ENCODE measurements around the gene TMEM151B.

TMEM151B gene

DNA sequence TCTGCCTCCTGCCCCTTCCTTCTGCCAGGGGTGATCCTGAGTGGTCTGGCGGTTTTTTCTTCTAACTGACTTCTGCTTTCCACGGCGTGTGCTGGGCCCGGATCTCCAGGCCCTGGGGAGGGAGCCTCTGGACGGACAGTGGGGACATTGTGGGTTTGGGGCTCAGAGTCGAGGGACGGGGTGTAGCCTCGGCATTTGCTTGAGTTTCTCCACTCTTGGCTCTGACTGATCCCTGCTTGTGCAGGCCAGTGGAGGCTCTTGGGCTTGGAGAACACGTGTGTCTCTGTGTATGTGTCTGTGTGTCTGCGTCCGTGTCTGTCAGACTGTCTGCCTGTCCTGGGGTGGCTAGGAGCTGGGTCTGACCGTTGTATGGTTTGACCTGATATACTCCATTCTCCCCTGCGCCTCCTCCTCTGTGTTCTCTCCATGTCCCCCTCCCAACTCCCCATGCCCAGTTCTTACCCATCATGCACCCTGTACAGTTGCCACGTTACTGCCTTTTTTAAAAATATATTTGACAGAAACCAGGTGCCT is 36.6 kb upstream of the TMEM151B start:
- DNase-seq, result no peak

DNA sequence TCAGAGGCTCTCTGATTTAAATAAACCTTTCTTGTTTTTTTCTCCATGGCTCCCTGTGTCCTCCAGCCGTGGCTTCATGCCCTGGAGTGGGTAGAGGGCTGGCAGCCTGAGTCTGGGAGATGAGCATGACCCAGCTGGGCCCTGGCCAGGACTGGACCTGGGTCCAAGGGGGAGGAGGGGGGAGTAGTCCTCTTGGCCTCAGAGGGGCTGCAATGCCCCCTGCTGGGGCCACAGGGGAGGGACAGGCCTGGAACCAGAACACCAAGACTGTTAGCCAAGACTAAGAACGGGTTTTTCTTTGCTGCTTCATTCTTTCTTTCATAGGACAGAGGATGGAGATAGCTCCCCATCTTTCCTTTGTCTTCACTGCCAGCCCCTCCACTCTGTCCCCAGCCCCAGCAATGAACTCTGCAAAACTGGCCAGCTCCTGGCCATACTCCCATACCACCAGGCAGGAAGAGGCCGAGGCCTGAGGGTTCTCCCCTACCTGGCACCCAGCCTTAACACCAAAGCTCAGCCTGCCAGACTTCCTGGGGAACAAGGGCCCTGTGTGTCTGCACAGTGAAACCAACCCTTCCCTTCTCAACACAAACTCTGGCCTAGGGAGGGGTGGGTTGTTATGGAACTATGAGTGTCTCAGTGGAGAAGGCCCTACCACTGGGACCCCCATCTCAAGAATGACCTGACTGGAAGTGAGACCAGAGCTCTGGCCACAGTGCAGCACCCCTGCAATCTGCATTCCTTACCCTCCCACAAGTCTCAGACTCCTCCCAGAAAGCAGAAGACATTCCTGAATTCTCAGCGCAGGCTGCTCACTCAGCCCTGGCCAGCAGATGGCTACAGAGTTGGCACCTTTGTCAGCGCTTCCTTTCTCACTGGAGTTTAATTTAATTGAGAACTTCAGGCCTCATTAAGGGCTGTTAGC is 35.9 kb upstream of the TMEM151B start:
- no peak for DNase-seq

DNA sequence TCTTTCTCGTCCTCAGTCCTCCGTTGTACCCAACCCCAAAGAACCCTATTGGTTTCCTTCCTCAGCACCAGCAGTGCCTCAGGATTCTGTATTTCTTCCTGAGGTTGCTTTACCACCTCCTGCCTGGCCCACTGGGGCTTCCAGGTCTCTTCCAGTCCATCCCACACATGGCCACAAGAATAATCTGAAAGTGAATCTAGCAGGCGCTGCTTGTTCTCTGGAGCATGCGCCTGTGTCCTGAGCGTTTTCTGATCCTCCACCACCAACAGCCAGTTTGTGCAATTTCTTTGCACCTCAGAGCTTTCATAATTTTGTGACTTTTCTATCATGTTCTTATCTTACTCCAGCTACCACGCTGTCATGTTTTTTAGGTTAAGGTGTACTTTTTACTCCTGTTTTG is 35.0 kb upstream of the TMEM151B start:
- DNase-seq, result no peak

DNA sequence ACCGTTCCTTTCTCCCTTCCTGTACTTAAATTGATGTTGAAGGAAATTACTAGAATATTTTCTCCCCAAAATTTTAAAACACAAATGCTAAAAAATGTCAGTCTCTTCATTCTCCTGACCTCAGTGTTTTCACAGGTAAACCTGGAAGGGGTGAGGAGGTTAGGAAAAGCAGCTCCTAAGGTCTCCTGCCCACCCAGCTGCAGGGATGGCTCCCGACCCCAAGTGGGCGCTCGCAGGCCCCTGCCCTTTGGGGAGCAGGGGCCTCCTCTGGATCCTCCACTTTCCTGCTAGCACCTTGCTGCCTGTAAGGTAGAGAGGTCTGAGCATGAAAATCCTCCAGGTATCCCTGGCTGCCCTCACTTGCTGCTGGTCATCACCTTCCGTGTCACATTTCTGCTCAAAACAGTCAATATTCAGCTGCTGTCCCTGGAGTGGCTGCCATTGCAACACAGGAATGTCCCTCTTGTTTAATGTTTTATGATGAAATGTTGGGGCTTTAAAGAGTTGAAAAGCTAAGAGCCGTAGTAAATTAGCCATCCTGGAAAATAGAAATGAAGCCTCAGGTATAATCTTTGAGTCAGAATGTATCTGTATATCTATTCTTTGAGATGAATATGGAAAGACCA is 34.2 kb upstream of the TMEM151B start:
- no peak for DNase-seq

DNA sequence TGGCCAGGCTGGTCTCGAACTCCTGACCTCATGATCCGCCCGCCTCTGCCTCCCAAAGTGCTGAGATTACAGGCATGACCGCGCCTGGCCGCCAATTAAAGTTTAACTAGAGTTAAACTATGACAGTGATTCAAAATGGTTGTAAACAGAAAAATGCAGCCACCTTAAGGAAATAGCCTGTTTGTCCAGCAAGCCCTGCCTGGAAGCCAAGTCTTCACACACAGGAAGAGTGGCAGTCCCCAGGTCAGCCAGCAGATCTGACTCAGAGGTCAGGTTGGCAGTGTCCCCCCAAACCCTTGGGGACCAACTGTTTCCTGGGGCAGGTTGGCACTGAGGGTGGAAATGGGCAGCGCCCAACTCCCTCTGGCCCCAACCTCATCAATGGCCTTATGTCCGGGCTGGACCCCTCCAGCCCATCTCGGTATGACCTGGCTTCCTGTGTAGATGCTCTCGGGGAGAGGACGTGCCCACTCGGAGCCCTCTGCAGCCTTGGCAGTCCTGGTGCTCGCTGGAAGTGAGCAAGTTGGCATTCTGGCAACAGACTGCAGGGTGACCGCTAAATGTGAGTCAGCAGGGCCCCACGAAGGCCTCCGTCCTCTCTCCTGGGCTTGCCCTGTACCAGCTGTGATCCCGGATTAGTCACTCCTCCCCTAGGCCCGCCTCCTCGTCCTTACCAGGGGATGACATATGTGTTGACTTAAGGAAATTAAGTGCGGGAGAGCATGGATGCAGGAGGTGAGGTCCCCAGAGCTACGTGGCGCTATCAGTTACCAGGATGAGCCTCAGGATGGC is 33.0 kb upstream of the TMEM151B start:
- peak; percentile 90 for DNase-seq

DNA sequence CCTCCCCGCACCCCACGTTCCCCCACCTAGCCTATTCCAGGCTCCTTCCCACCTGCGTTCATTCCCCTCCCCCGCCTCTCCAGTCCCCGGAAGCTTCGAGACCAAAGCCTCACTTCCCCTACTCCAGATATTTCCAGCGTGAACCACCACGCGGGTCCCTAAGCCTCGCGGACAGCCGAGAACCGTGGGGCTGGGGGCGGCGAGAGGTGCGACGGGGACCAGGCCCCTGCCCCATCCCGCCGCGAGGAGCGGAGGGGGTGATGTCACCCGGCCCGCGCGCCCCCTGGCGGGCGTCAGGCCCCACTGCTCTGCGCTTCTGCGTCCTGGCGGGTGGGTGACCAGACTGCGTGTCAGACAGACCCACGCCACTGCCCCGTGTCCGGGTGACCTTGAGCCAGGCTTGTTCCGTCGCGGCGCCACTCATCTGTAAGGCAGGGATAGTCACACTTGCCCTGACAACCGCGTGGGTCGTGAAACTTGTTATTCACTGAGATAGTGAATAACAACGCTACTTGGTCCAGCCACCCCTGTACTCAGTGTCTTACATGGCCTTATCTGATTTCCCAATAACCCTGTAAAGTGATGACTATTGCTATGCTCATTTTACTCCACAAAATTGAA is 32.3 kb upstream of the TMEM151B start:
- DNase-seq, result peak; percentile 86

DNA sequence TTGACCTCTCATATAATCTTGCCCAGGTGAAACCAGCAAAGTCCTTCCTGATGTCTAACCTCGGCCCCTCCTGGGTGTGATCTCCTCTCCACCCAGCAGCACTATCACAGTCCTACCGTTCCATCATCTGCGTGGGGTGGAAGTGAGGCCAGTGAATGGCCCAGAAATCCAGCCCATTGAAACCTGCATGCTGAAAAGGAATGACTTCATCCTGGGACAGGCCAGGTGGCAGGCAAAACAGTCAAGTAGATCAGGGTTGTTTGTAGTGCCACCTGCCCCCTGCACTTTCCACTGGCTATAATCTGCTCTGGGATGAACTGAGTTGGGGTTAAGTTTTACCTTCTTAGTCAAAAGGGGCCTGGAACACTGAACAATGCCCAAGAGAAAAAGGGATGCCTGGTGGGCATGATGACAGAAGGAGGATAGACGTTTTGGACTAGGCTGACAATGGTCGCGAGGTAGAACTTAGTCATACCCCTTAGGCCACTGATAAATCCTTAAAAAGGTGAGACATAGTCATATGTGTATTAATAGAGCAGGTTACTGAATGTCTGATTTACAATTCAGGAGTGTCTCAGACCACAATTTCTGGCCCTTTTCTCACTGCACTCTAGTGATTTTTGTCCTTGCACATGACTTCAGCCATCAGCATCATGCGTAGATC is 31.4 kb upstream of the TMEM151B start:
- DNase-seq, result no peak

DNA sequence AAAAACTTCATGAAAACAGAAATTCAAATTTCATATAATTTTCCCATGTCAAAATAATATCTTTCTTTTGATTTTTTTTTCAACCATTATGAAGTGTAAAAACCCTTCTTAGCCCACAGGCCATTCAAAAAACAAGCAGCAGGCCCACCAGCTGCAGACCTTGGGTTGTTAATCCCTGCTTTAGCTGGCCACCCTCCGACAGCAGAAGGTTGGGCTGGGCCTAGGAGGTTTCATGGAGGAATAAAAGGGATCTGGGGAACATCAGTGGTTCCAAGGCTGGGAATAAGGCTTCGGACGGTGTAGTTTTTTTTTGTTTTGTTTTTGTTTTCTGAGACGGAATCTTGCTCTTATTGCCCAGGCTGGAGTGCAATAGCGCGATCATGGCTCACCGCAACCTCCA is 26.9 kb upstream of the TMEM151B start:
- no peak for DNase-seq

DNA sequence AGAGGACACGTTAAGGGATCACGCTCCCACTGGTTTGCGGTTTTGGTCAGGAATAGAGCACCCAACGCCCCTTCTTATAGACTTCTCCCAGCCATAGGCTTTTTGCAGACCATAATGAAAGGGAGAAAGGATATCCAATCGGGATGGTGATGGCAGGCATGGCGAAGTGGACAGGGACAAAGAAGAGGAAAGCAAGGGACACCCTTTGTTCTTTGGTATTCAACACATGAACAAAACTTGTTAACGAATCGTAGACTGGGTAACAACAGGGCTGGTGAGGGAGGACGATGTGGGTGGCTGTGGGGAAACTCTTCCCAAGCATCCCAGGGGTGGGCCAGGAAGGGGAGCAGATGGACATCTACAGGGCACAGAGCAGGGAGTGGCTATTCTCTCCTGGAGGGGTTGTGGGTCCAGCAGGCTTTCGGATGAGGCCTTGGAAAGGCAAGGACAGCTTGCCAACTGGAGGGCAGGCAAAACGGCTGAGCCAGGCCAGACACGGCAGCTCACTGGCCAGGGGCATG is 24.8 kb upstream of the TMEM151B start:
- DNase-seq, result no peak

DNA sequence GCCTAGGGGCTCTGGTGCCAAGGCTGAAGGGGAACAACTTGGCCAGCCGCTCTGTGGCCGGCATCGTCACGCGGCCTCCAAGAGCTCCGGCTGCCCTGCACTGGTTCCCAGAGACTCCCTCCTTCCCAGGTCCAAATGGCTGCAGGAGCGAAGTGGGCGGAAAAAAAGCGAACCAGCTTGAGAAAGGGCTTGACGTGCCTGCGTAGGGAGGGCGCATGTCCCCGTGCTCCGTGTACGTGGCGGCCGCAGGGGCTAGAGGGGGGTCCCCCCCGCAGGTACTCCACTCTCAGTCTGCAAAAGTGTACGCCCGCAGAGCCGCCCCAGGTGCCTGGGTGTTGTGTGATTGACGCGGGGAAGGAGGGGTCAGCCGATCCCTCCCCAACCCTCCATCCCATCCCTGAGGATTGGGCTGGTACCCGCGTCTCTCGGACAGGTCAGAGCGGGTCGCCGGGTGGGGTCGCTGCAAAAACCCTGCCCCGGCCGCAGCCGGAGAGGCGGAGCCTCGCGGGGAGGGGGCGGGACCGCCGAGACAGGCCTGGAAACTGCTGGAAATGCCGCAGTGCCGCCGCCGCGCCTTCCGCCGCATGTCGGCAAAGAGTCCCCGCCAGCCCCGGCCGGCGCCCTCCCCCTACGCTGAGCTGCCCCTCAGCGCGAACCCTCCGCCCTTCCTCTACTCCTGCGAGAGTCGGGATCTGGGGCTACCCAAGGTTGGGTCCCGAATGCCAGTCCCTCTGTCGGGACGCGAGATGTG is 24.2 kb upstream of the TMEM151B start:
- peak; percentile 91 for DNase-seq

DNA sequence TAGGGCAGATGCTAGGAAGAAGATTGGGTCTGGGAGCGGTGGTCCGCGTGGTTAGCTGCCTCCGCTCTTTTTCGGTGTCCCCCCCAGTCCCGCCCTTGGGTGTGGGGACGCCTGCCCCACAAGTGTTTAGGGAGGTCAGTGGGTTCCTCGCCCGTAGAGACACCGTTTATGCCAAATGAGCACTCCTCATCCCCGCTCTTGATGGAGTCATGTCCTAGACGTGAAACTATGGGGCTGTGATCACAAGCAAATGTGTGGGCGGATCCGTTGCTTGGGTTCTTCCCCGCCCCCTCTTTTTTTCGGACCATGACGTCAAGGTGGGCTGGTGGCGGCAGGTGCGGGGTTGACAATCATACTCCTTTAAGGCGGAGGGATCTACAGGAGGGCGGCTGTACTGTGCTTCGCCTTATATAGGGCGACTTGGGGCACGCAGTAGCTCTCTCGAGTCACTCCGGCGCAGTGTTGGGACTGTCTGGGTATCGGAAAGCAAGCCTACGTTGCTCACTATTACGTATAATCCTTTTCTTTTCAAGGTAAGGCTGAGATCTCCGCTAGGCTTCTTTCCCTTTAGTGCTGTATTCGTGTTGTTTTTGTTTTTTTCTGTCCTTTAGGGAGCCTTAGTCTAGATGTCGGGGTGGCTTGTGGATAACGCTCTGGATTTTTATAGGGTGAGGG is 23.4 kb upstream of the TMEM151B start, which contains the start of gene HSP90AB1:
Gene HSP90AB1, plus strand, starts transcription at position 439 of the 675 bp plus-strand sequence. CDS start 1,529 bp downstream, outside the sequence.
- DNase-seq, result peak; percentile 99

DNA sequence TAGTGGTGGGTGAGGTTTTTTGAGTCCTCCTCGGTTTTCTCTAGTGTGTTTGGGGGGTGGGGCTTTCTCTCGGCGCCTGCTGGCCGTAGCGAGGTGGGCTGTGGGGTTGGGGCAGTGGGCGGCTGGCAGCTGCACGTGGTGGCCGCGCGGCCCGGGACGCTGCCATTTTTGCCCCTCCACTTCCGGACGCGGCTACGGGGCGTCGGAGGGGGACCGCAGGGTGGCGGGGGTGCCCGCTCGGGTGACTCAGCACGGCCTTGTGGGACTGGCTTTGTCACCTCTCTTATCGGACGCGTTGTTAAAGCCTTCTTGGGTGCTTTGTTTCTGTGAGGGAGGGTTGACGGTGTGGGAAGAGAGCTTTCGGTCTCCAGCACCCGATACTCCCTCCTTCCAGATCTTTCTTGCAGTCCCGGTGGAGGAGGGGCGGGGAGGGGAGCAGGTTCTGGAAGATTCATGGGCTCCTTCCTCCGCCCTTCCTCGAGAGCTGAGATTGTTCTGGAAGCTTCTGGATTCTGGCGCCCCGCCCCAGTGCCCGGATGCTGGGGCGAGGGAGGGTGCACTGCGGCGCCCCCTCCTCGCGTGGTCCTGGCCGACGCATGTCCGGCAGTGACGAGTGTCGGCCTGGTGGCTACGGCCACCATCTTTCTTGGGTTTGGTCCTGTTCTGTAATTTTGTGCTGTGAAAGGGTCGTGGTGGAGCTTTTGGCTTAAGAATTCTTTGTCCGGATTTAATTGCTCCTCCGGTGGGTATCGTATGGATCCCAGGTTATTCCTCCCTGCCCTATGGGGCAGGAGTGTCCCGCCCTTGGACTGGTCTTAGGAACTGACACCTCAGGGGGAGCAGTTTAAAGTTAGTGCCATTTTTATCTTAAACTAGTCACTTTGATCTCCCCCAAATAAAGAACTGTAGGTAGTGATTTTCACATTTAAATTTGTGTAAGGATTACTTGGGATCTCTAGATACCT is 22.6 kb upstream of the TMEM151B start:
- DNase-seq, result peak; percentile 87

DNA sequence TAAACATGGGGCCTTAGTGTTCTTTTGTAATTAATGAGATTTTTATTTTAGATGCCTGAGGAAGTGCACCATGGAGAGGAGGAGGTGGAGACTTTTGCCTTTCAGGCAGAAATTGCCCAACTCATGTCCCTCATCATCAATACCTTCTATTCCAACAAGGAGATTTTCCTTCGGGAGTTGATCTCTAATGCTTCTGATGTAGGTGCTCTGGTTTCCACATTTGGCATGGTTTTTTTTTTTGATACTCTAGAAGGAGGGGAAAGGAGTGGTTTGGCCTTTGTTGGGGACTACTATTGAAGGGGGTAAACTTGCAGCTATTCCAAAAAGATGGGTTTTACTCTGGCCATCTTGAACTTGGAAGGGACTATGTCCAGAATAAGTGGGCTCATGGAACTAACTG is 21.7 kb upstream of the TMEM151B start:
- no peak for DNase-seq

DNA sequence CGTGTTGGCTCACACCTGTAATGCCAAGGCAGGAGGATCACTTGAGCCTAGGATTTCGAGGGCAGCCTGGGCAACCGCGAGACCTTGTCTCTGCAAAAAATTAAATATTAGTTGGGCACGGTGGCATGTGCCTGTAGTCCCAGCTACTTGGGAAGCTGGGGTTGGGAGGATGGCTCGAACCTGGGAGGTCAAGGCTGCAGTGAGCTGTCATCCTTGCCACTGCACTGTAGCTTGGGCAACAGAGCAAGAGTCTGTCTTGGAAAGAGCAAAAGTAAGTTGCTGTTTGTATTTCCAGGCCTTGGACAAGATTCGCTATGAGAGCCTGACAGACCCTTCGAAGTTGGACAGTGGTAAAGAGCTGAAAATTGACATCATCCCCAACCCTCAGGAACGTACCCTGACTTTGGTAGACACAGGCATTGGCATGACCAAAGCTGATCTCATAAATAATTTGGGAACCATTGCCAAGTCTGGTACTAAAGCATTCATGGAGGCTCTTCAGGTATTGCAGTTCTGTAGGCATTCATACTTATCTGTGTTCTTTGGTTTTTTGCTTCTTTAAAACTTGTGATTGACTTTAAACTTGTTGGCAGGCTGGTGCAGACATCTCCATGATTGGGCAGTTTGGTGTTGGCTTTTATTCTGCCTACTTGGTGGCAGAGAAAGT is 21.0 kb upstream of the TMEM151B start:
- DNase-seq, result no peak

DNA sequence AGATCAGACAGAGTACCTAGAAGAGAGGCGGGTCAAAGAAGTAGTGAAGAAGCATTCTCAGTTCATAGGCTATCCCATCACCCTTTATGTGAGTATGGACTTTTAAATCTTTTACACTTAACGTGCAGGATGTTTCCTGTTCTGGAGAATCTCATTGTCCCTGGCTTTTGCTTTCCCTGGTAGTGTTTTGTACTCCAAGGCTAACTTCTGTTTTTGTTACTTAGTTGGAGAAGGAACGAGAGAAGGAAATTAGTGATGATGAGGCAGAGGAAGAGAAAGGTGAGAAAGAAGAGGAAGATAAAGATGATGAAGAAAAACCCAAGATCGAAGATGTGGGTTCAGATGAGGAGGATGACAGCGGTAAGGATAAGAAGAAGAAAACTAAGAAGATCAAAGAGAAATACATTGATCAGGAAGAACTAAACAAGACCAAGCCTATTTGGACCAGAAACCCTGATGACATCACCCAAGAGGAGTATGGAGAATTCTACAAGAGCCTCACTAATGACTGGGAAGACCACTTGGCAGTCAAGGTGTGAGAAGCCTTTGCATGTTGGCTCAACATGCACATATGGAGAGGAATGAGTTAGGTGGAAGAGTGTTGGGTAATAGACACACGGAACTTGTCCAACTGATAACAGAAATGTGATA is 20.1 kb upstream of the TMEM151B start:
- no peak for DNase-seq

DNA sequence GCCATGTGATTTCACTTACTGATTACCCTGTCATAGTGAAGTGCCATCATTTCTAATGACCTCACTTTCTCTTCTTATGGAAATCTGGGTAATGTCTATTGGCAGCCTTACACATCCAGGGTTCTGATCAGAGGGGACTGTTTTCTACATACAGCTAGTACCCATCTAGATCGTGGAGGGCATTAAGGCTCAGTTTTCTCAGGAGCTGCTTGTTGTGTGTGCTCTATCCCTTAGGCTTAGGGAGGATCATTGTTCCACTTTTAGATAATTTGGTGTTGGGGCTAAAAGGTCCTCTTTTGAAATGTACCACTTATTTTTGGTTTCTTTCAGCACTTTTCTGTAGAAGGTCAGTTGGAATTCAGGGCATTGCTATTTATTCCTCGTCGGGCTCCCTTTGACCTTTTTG is 19.5 kb upstream of the TMEM151B start:
- DNase-seq, result no peak

DNA sequence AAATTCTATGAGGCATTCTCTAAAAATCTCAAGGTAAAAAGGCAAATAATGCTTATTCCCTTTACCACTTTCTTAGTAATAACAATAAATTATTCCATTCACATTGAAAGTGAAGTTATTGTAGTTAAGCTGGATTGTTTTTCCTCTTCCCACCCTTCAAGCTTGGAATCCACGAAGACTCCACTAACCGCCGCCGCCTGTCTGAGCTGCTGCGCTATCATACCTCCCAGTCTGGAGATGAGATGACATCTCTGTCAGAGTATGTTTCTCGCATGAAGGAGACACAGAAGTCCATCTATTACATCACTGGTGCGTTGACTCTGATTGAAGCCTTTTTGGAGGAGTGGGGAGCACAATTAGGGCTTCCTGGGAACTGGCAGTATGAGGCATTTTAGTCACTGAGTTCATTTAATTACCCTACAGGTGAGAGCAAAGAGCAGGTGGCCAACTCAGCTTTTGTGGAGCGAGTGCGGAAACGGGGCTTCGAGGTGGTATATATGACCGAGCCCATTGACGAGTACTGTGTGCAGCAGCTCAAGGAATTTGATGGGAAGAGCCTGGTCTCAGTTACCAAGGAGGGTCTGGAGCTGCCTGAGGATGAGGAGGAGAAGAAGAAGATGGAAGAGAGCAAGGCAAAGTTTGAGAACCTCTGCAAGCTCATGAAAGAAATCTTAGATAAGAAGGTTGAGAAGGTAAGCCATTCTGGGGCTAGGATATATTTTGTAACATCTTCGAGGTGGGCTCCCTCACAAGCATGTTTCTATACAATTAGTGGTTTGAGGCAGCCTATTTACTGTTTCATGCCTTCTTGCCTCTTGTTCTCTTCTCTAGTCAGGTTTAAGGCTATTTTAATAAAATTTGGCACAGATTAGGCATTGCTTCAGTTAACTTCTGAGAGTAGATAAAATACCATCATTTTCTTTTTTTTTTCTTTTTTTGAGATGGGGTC is 18.4 kb upstream of the TMEM151B start:
- no peak for DNase-seq
